HepG2 (cell line): Measurements from ENCODE around the gene CMIP. TPM values are rescaled to one million over a fixed set of nuclear protein-coding genes. Genes with fewer than 3 reads are reported as not detected.

Source experiments
- HHEX ChIP-seq: IDR thresholded peaks from 2 replicates; pipeline ENCODE4 v1.6.1; 2016; ENCODE audit warnings: control low read depth
- KAT7 ChIP-seq: IDR thresholded peaks from 2 replicates; pipeline ENCODE4 v1.6.1; 2018; ENCODE audit warnings: borderline replicate concordance, missing compliant biosample characterization
- MIXL1 ChIP-seq: IDR thresholded peaks from 2 replicates; pipeline ENCODE4 v1.6.1; 2016
- NCOA1 ChIP-seq: sonication (generic); formaldehyde crosslinking; IDR thresholded peaks from 2 replicates; pipeline ENCODE4 v1.9.0; 2021; ENCODE audit warnings: missing genetic modification reagents
- PLRG1 ChIP-seq: fragments of 450-650 bp; conservative IDR thresholded peaks from 2 replicates; pipeline ENCODE4 v1.6.1; 2016
- RARA ChIP-seq: IDR thresholded peaks from 2 replicates; pipeline ENCODE4 v1.6.1; 2016; ENCODE audit warnings: missing genetic modification reagents, missing compliant biosample characterization
- RBM22 ChIP-seq: fragments of 200-400 bp; formaldehyde crosslinking; optimal IDR thresholded peaks from 2 replicates; pipeline ENCODE3; 2017; ENCODE audit warnings: mild to moderate bottlenecking, low read length, moderate library complexity
- RBM39 ChIP-seq: fragments of 200-400 bp; formaldehyde crosslinking; IDR thresholded peaks from one replicate; pipeline ENCODE4 v1.6.1; 2018; ENCODE audit warnings: antibody characterized with exemption, mild to moderate bottlenecking, low read depth, low read length; ENCODE audit not compliant: poor library complexity, severe bottlenecking
- RELA ChIP-seq: sonication (generic); formaldehyde crosslinking; IDR thresholded peaks from 2 replicates; pipeline ENCODE4 v1.4.0; 2020; ENCODE audit warnings: missing genetic modification reagents
- RFX3 ChIP-seq: IDR thresholded peaks from 2 replicates; pipeline ENCODE4 v1.6.1; 2016; ENCODE audit warnings: missing biosample characterization, missing genetic modification reagents
- SALL1 ChIP-seq: sonication (generic); formaldehyde crosslinking; IDR thresholded peaks from 2 replicates; pipeline ENCODE4 v1.8.0; 2022; ENCODE audit warnings: mild to moderate bottlenecking, missing genetic modification reagents
- TGIF2 ChIP-seq: IDR thresholded peaks from 2 replicates; pipeline ENCODE4 v1.6.1; 2016; ENCODE audit warnings: control low read depth, missing compliant biosample characterization
- ZNF33A ChIP-seq: sonication (generic); formaldehyde crosslinking; IDR thresholded peaks from 2 replicates; pipeline ENCODE4 v1.5.1; 2020; ENCODE audit warnings: missing genetic modification reagents, mild to moderate bottlenecking, moderate library complexity, borderline replicate concordance
- ZNF468 ChIP-seq: sonication (generic); formaldehyde crosslinking; IDR thresholded peaks from 2 replicates; pipeline ENCODE4 v1.8.0; 2022; ENCODE audit warnings: mild to moderate bottlenecking, moderate library complexity, missing genetic modification reagents
- ZNF564 ChIP-seq: sonication (generic); formaldehyde crosslinking; IDR thresholded peaks from 2 replicates; pipeline ENCODE4 v1.8.1; 2023; ENCODE audit warnings: mild to moderate bottlenecking, missing genetic modification reagents
- ZNF672 ChIP-seq: sonication (generic); formaldehyde crosslinking; IDR thresholded peaks from 2 replicates; pipeline ENCODE4 v1.8.1; 2022; ENCODE audit warnings: missing genetic modification reagents
- ZNF891 ChIP-seq: sonication (generic); formaldehyde crosslinking; IDR thresholded peaks from 2 replicates; pipeline ENCODE4 v1.5.0; 2020; ENCODE audit warnings: mild to moderate bottlenecking, missing genetic modification reagents
- polyA plus RNA-seq, 8 experiments: library from polyadenylated mRNA; depleted of rRNA in 3 of 8; stranded (reverse) in 7 of 8; unstranded in 1 of 8; fragments of >200 nt; fragmentation: Illumina TruSeq in 4 of 8; extraction: Trizol in 4 of 8; gene quantifications; 2 replicates each; pipeline versions ENCODE4 v1.2.1 to v1.2.3, GENCODE V29; 2011 to 2016; ENCODE audit warnings: low read depth in 4 of 8, missing spikeins in 1 of 8, mixed read lengths in 1 of 8; ENCODE audit not compliant: insufficient read depth in 1 of 8
- total RNA-seq, 5 experiments: library from RNA; depleted of rRNA; stranded (reverse); fragments of >200 nt; fragmentation: Illumina TruSeq; extraction: Trizol; gene quantifications; 2 replicates each; pipeline ENCODE4 v1.2.3, GENCODE V29; 2016; ENCODE audit warnings: low read depth in 1 of 5
- TF ChIP-seq, protein P1 (sequence below): sonication (generic); formaldehyde crosslinking; IDR thresholded peaks from 2 replicates; pipeline ENCODE4 v1.4.0; 2020; ENCODE audit warnings: missing genetic modification reagents, borderline replicate concordance
- TF ChIP-seq, protein P2 (sequence below): sonication (generic); formaldehyde crosslinking; IDR thresholded peaks from 2 replicates; pipeline ENCODE4 v1.8.0; 2022; ENCODE audit warnings: missing genetic modification reagents, mild to moderate bottlenecking, moderate library complexity, borderline replicate concordance
- TF ChIP-seq, protein P3 (sequence below): sonication (generic); formaldehyde crosslinking; IDR thresholded peaks from 2 replicates; pipeline ENCODE4 v1.9.0; 2021; ENCODE audit warnings: missing genetic modification reagents, borderline replicate concordance
- TF ChIP-seq, protein P4 (sequence below): IDR thresholded peaks from 2 replicates; pipeline ENCODE4 v1.6.1; 2016; ENCODE audit warnings: low read depth, borderline replicate concordance
- TF ChIP-seq, protein P5 (sequence below): sonication (generic); formaldehyde crosslinking; IDR thresholded peaks from 2 replicates; pipeline ENCODE4 v1.5.0; 2020; ENCODE audit warnings: missing genetic modification reagents

CMIP gene
- total and polyA plus RNA-seq, 2 of the 13 experiments (the other 11 are each of a cell fraction or from before 2014, with no cell fraction given), result 10.9 to 18.1 TPM

DNA sequence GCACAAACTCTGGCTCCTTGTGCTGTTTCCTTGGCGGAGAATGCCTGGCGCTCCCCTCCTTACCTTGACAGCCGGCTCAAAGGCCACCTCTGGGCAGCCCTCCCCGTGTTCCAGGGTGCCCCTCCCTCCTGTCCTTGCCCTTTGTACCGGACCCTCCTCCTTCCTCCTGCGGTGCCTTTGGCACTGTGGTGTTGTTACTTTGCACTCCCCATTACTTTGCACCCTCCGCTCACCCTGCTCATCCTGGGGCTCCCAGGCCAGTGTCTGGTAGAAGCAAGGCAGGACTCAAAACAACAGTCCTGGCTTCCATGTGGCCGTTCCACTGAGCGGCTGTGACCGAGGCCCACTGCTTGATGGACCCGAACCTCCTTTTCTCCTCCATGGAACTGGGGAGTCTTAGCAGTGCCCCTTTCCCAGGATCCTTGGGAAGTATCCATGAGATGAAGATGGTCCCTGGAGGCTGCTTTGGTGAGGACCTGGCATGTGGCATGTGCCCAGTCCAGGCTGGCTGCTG is 147.8 kb downstream of the CMIP start (continued):
- TF ChIP-seq, protein P1, sequence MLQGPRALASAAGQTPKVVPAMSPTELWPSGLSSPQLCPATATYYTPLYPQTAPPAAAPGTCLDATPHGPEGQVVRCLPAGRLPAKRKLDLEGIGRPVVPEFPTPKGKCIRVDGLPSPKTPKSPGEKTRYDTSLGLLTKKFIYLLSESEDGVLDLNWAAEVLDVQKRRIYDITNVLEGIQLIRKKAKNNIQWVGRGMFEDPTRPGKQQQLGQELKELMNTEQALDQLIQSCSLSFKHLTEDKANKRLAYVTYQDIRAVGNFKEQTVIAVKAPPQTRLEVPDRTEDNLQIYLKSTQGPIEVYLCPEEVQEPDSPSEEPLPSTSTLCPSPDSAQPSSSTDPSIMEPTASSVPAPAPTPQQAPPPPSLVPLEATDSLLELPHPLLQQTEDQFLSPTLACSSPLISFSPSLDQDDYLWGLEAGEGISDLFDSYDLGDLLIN (CRISPR knock-in tag), result no peak
- no peak for TF ChIP-seq PLRG1
- TF ChIP-seq, protein P2, sequence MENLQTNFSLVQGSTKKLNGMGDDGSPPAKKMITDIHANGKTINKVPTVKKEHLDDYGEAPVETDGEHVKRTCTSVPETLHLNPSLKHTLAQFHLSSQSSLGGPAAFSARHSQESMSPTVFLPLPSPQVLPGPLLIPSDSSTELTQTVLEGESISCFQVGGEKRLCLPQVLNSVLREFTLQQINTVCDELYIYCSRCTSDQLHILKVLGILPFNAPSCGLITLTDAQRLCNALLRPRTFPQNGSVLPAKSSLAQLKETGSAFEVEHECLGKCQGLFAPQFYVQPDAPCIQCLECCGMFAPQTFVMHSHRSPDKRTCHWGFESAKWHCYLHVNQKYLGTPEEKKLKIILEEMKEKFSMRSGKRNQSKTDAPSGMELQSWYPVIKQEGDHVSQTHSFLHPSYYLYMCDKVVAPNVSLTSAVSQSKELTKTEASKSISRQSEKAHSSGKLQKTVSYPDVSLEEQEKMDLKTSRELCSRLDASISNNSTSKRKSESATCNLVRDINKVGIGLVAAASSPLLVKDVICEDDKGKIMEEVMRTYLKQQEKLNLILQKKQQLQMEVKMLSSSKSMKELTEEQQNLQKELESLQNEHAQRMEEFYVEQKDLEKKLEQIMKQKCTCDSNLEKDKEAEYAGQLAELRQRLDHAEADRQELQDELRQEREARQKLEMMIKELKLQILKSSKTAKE, result peak; percentile 41; the same call in 1 of the 2 replicates
- no peak for TF ChIP-seq ZNF564 (CRISPR knock-in tag)
- TF ChIP-seq RELA (CRISPR knock-in tag), result no peak
- TF ChIP-seq, protein P3, sequence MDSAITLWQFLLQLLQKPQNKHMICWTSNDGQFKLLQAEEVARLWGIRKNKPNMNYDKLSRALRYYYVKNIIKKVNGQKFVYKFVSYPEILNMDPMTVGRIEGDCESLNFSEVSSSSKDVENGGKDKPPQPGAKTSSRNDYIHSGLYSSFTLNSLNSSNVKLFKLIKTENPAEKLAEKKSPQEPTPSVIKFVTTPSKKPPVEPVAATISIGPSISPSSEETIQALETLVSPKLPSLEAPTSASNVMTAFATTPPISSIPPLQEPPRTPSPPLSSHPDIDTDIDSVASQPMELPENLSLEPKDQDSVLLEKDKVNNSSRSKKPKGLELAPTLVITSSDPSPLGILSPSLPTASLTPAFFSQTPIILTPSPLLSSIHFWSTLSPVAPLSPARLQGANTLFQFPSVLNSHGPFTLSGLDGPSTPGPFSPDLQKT (CRISPR knock-in tag), result no peak
- no peak for TF ChIP-seq RFX3
- no peak for TF ChIP-seq ZNF672 (CRISPR knock-in tag)
- no peak for TF ChIP-seq RBM39
- TF ChIP-seq ZNF468, result no peak
- TF ChIP-seq TGIF2 (CRISPR knock-in tag), result no peak
- TF ChIP-seq ZNF33A, result no peak
- TF ChIP-seq KAT7 (CRISPR knock-in tag), result no peak
- no peak for TF ChIP-seq RBM22
- TF ChIP-seq, protein P4, sequence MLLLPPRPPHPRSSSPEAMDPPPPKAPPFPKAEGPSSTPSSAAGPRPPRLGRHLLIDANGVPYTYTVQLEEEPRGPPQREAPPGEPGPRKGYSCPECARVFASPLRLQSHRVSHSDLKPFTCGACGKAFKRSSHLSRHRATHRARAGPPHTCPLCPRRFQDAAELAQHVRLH, result peak; percentile 89; the same call in 1 of the 2 replicates
- no peak for TF ChIP-seq ZNF891 (CRISPR knock-in tag)
- peak; percentile 78 for TF ChIP-seq RARA (CRISPR knock-in tag)
- no peak for TF ChIP-seq NCOA1 (CRISPR knock-in tag)
- TF ChIP-seq, protein P5, sequence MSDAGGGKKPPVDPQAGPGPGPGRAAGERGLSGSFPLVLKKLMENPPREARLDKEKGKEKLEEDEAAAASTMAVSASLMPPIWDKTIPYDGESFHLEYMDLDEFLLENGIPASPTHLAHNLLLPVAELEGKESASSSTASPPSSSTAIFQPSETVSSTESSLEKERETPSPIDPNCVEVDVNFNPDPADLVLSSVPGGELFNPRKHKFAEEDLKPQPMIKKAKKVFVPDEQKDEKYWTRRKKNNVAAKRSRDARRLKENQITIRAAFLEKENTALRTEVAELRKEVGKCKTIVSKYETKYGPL (CRISPR knock-in tag), result no peak
- peak; percentile 94 for TF ChIP-seq SALL1 (CRISPR knock-in tag)
- TF ChIP-seq MIXL1 (CRISPR knock-in tag), result peak; percentile 67
- TF ChIP-seq HHEX, result peak; percentile 32; the same call in 1 of the 2 replicates
